SK-N-SH (cell line): ENCODE data around the gene FIGN.

Experiments
- CTCF ChIP-seq: fragments of 200-600 bp; sonication (generic); IDR thresholded peaks from 2 replicates; pipeline ENCODE4 v1.6.1; 2017; ENCODE audit warnings: antibody characterized with exemption, mild to moderate bottlenecking, moderate library complexity
- FOXJ3 ChIP-seq: sonication (generic); formaldehyde crosslinking; IDR thresholded peaks from 2 replicates; pipeline ENCODE4 v1.5.1; 2020; ENCODE audit warnings: mild to moderate bottlenecking, missing genetic modification reagents
- MAX ChIP-seq: IDR thresholded peaks from 2 replicates; pipeline ENCODE4 v1.4.0; 2012; ENCODE audit warnings: low read depth
- NFIC ChIP-seq: IDR thresholded peaks from 2 replicates; pipeline ENCODE4 v1.4.0; 2012; ENCODE audit warnings: borderline replicate concordance
- POLR2AphosphoS5 ChIP-seq: IDR thresholded peaks from 2 replicates; pipeline ENCODE4 v1.6.1; 2012; ENCODE audit warnings: low read depth, low read length
- REST ChIP-seq: IDR thresholded peaks from 2 replicates; pipeline ENCODE4 v1.6.1; 2012; ENCODE audit warnings: mild to moderate bottlenecking, low read depth, low read length, moderate library complexity
- SIN3A ChIP-seq: IDR thresholded peaks from 2 replicates; pipeline ENCODE4 v1.6.1; 2012; ENCODE audit warnings: low read depth, mild to moderate bottlenecking, low read length, moderate library complexity, borderline replicate concordance
- USF2 ChIP-seq: fragments of 150-350 bp; IDR thresholded peaks from 2 replicates; pipeline ENCODE4 v1.6.1; 2017; ENCODE audit warnings: antibody characterized with exemption, low read length, low read depth, borderline replicate concordance
- ZBTB33 ChIP-seq: IDR thresholded peaks from 2 replicates; pipeline ENCODE4 v1.4.0; 2012; ENCODE audit warnings: low read depth, borderline replicate concordance

GRCh38 chr2:163574309-163574708 is 161.5 kb downstream of the FIGN start:
- TF ChIP-seq CTCF (no peak), USF2 (no peak), MAX (no peak), POLR2AphosphoS5 (no peak), NFIC (no peak), SIN3A (no peak), FOXJ3 (no peak), ZBTB33 (no peak), REST (no peak)
